ENCODE data around the gene CORO2A.

DNA sequence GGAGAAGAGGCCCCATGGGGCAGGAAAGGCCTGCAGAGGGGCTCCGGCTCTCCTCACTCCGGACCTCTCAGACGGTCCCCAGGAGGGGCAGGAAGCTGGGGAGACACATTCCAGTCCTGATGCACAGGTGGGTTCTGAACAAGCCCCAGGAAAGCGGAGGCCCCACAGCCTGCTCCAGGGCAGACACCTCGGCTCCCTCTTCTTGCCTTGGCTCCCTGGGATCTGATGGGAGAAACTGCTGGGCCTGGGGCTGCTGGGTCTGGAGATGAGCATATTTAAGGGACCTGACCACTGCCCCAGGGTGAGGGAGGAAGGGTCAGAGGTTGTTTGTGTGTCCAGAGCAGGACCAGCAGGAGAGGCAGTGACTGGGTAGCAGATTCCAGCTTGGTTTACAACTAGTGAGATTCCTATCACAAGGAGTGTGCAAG is 1.2 kb downstream of the CORO2A start:
- TF ChIP-seq, protein P1, sequence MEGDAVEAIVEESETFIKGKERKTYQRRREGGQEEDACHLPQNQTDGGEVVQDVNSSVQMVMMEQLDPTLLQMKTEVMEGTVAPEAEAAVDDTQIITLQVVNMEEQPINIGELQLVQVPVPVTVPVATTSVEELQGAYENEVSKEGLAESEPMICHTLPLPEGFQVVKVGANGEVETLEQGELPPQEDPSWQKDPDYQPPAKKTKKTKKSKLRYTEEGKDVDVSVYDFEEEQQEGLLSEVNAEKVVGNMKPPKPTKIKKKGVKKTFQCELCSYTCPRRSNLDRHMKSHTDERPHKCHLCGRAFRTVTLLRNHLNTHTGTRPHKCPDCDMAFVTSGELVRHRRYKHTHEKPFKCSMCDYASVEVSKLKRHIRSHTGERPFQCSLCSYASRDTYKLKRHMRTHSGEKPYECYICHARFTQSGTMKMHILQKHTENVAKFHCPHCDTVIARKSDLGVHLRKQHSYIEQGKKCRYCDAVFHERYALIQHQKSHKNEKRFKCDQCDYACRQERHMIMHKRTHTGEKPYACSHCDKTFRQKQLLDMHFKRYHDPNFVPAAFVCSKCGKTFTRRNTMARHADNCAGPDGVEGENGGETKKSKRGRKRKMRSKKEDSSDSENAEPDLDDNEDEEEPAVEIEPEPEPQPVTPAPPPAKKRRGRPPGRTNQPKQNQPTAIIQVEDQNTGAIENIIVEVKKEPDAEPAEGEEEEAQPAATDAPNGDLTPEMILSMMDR (IDR thresholded peaks at IDR 0.05; ENCODE audit: low read depth, low read length) = no peak
- TF ChIP-seq EZH2phosphoT487 (IDR thresholded peaks at IDR 0.05; ENCODE audit: low read depth) = no peak

All from OCI-LY3 (cell line).